Neuron (in vitro differentiated cells): ENCODE data around the gene RBMS3.
A peak's percentile ranks its signal among the peaks of the same experiment; 100 is the strongest.

ENCODE experiments used
- H2AFZ ChIP-seq: one replicate; pipeline ENCODE4 v1.6.1; 2013; ENCODE audit warnings: low read depth, mild to moderate bottlenecking, inconsistent platforms, low read length, moderate library complexity
- H3K27me3 ChIP-seq: one replicate; pipeline ENCODE4 v1.6.1; 2013; ENCODE audit warnings: low read length; ENCODE audit not compliant: insufficient read depth
- H3K36me3 ChIP-seq: one replicate; pipeline ENCODE4 v1.6.1; 2013; ENCODE audit warnings: low read length; ENCODE audit not compliant: insufficient read depth
- H3K4me1 ChIP-seq: one replicate; pipeline ENCODE4 v1.6.1; 2013; ENCODE audit warnings: low read length; ENCODE audit not compliant: insufficient read depth
- H3K4me3 ChIP-seq: 2 replicates; pipeline ENCODE4 v1.5.1; 2013; ENCODE audit warnings: mild to moderate bottlenecking, low read length, moderate library complexity
- H3K9me3 ChIP-seq: one replicate; pipeline ENCODE4 v1.6.1; 2013; ENCODE audit warnings: low read length

The RBMS3 gene

DNA sequence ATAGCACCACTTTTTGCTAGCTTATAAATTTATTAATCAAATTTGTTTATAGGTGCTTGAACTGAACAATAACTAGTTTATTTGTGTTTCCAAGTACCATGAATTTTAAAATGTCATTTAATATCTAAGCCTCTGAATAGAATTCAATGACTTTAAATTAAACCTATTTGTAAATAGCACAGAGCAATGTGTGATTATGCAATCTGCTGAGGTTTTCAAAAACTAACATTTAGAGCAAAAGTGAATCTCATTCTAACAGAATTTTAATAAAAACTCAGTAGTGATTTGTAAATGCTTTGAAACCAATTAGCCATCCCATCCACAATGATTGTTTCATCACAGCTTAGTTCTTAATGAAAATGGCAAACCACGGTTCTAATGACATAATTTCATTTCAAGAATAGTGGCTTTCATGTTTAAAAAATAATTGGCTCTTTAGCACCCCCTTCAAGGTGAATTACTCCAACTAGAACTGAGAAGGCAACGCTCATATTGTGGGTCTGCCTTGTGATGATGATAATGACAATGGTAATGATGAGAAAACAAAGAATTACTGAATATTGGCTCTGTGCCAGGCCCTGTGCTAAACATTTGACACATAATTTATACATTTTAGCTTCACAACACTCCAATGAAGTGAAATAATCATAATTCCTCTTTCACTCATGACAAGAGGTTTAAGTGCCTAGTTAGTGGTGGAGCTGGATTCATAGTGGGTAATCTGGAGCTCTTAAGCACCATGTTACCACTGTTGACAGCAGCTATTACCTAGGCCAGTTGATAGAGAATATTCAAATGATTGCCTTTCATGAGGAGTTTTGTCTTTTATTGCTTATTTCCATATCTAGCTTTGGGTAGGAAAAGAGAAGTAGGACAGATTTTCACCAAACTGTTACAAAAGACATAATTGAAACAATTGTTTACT lies 145.7 kb downstream of the RBMS3 start:
- Histone ChIP-seq H3K9me3 (no peaks in the 10 kb centered on the region), H3K4me1 (peaks cover 15% of the 10 kb centered on the region)

DNA sequence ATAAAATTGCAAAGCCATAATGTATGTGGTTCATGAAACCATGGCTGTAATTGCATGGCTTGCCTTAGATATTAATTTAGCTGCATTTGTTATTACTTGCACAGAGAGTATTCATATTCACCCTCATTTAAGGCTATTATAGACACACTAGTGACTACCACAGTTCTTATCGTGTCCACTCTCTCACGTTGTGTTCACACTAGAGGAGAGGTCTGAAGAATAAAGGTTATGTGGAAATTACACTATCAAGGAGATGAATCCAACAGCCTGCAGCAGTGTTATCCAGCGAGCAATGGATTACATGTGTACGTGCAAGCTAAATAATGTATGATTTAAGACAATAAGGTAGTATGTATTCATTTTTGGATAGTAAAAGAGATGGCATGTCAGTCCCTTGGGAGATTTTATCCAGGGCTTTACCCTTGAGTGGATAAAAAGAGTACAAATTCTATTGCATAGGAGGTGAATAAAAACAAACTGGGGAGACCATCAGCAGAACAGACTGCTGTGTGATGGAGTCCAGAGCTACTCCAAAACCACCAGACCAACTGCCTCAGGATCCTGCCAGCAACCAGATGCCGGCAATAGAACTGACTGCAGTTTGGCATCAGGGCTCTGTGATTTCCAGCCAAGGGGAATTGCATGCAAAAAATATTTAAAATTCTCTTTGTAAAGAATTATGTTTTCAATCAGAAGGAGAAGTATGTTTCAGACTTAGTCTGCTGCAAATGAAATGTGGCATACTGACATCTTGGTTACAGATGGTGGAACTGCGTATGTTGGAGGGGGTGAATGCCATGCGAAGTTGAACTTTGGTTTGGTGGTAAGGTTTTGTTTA lies 146.6 kb downstream of the RBMS3 start:
- Histone ChIP-seq H3K4me3 (no peak overlapping the region), H3K36me3 (no peaks in the 10 kb centered on the region), H3K27me3 (no peaks in the 10 kb centered on the region), H3K4me1 (peaks cover 15% of the 10 kb centered on the region), H3K9me3 (no peaks in the 10 kb centered on the region), H2AFZ (no peak overlapping the region)

More for the DNA sequence above, 145.7 kb downstream of the RBMS3 start:
- no peaks in the 10 kb centered on the region for H3K36me3 ChIP-seq
- H3K27me3 ChIP-seq = no peaks in the 10 kb centered on the region
- H2AFZ ChIP-seq = no peak overlapping the region
- no peak overlapping the region for H3K4me3 ChIP-seq

DNA sequence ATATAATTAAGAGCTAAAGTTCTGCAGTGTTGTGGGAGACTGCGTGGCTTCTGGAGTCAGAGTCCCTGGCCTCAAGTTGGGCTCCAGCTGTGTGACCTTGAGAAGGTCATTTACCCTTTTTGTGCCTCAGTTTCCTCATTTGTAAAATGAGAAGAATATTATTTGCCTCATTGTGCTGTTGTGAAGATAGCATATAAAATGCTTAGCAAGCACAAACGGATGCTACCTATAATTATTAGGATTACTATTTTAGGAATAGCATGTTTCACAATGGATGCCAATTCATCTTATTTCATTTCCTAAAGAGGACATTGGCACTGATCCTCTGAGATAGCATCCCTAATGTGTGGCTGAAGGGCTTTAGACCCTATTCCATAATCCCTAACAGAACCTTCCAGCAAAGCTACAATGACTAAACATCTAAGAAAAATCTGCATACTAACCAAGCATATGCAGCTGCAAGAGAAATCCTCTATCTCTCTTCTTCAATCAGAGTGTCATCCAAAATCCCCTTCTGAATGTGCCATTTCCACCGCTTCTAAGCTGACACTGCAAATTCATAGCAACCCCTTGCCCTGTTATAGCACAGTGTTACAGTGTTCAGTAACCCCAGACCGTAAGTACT lies 148.3 kb downstream of the RBMS3 start:
- H2AFZ ChIP-seq = no peak overlapping the region
- no peaks in the 10 kb centered on the region for H3K27me3 ChIP-seq
- H3K4me1 ChIP-seq = peaks cover 15% of the 10 kb centered on the region
- H3K9me3 ChIP-seq = no peaks in the 10 kb centered on the region
- H3K4me3 ChIP-seq = no peak overlapping the region
- H3K36me3 ChIP-seq = no peaks in the 10 kb centered on the region

DNA sequence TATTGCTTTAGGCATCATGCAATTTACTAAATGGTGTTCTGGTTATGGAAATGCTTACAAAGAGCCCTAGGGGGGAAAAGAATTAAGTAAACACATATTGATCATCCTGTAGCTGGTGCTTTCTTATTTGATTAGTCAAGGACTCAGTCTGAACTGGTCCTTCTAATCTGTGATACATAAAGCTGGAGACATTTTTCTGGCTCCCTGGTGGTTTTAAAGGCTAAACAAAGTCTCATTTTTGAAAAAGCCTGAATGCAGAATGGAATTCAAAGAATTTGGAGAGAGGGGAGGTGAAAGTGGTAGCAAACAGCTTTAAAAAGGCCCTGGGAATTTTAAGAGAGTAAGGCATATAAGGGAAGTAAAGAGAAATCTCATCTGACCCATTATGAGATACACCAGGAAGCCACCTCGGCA lies 149.7 kb downstream of the RBMS3 start:
- Histone ChIP-seq H3K4me1 (peaks cover 15% of the 10 kb centered on the region), H3K4me3 (no peak overlapping the region), H2AFZ (peak overlapping the region; percentile 33), H3K36me3 (no peaks in the 10 kb centered on the region), H3K27me3 (no peaks in the 10 kb centered on the region), H3K9me3 (no peaks in the 10 kb centered on the region)

DNA sequence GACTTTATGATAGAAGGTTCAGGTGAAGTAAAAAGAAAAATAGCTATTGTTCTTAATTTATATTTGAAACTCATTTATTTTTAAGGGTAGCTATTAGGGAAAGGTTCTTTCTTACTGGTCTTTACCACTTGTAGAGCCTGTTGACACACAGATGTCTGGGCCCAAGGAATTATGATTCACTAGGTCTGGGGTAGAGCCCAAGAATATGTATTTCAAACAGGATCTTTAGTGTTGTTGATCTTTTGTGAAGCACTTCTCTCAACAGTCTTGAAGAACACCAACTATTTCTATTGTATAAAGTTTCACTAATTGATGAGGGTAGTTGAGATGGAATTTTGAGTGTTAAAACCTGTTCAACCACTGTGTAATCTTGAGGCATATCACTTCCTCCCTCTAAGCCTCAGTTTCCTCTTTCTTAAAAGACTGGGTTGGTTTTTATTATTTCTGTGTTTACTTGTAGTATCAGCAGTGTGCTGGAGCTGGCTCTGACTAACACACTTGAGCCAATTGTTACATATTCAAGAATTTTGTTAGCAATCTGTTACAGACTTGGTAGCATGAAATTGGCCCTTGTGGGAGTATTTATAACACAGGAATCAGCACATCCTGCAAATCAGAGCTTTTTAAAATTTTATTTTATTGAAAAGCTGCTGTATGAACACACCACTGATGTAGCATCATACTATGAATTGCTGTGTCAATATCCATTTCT lies 155.9 kb downstream of the RBMS3 start:
- no peak overlapping the region for H2AFZ ChIP-seq
- H3K4me1 ChIP-seq = peaks cover 3% of the 10 kb centered on the region
- no peaks in the 10 kb centered on the region for H3K27me3 ChIP-seq
- no peaks in the 10 kb centered on the region for H3K36me3 ChIP-seq
- H3K4me3 ChIP-seq = no peak overlapping the region
- no peaks in the 10 kb centered on the region for H3K9me3 ChIP-seq

DNA sequence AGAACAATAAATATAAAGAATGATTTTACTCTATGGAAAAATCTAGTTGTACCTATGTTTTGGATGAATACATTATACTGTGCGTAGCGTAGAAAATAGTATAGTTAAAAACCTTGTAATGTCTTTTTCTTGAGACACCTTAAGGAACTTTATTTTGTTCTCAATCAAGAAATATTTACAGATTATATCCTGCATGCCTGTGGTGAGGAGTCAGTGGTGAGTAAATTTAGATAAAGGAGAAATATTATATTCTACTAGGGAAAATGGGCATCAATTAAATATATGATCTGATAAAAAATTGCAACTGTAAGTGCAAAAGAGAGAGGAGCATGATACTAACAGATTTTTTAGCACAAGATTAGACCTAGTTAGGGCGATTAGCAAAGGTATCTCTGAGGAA lies 157.7 kb downstream of the RBMS3 start:
- no peaks in the 10 kb centered on the region for H3K27me3 ChIP-seq
- no peaks in the 10 kb centered on the region for H3K36me3 ChIP-seq
- H3K9me3 ChIP-seq = no peaks in the 10 kb centered on the region
- no peak overlapping the region for H3K4me3 ChIP-seq
- H2AFZ ChIP-seq = no peak overlapping the region
- H3K4me1 ChIP-seq = peaks cover 3% of the 10 kb centered on the region

DNA sequence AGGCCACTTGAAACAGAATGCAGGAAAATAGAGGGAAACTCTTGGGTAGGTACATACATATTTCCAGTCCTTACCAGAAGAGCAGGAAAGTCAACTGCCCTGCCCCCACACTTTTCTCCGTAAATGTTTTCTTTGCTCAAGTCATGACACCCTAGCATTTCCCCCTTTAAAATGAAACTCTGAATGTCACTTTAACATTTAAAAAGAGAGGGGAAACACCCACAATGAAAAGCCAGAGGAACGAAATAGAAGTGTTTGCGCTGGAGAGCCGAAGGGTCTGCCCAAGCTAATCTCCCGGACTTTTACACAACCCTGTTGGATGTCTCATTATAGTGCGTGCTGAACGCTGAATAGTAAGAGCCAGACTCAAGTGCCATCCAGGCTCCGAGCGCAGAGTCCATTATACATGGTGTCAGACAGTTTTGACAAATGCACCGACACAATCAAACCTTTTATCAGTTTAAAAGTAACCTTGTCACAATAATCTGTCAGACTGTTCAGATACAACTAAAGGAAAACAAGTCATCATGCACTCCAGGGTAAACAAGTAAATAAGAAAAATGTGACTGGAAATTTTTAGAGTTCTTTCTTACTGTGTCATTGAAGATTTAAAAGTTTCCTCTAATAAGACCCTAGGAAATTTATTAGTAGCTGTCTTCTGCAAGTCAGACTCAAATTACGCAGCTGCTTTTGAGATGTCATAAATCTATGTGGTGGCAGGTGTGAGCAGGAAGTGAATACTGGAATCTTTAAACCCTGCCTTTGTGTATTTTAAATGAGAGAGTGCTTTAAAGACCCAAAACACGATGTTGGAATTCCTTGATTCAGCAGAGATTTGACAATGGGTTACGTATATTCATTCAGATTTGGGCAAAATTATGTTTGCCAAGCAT lies 159.8 kb downstream of the RBMS3 start:
- Histone ChIP-seq H2AFZ (peak overlapping the region; percentile 63), H3K4me3 (peak overlapping the region; percentile 45), H3K4me1 (peaks cover 3% of the 10 kb centered on the region), H3K36me3 (no peaks in the 10 kb centered on the region), H3K9me3 (no peaks in the 10 kb centered on the region), H3K27me3 (no peaks in the 10 kb centered on the region)

DNA sequence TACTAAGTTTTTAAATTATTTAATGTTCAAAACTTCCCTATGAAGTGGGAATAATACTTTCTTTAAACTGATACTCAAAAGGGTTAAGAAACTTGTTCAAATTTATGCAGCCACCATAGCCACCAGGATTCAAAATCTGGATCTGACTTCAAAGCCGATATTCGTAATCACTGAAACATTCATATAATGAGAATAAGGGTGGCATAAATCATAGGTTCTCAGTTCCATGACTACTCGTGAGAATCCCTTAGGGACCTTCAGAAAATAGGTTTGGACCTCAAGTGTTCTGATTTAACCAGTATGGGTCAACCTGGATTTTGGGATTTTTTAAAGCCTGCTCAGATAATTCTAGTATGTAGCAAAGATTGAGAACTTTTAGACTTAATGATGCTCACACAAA lies 160.6 kb downstream of the RBMS3 start:
- no peaks in the 10 kb centered on the region for H3K9me3 ChIP-seq
- no peak overlapping the region for H3K4me3 ChIP-seq
- H3K4me1 ChIP-seq = peaks cover 3% of the 10 kb centered on the region
- H3K36me3 ChIP-seq = no peaks in the 10 kb centered on the region
- H2AFZ ChIP-seq = no peak overlapping the region
- no peaks in the 10 kb centered on the region for H3K27me3 ChIP-seq

DNA sequence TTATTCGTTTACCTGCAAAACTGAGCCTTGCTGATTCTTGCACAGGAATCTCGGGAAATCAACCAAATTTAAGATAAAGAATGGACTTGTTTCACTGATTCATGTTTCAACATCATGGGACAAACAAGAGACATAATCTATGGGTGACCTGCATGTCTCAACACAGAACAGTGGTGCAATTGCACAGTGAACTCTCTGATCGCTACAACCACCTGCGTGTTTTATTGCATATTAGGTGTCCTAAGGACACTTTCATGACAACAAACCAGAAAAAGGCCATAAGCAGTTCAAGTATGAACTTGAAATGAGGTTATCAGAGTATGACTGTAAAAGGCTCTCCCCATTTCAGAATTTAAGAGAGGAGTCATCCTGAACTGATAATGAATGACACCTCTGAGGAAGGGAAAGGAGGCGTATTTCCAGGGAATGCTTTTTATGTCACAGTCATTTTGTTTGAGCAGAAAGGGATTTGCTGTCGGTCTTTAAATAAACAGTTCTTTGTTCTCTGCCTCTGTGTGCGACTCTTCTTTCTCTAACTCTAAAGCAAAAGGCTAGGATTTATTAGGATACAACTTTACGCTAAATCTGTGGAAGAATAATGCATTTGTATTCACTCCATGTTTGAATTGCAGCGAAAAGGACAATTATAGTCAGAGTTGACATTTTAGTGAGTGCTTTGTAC lies 167.2 kb downstream of the RBMS3 start:
- peaks cover 2% of the 10 kb centered on the region for H3K4me1 ChIP-seq
- no peaks in the 10 kb centered on the region for H3K9me3 ChIP-seq
- H3K4me3 ChIP-seq = no peak overlapping the region
- peak overlapping the region; percentile 37 for H2AFZ ChIP-seq
- H3K27me3 ChIP-seq = no peaks in the 10 kb centered on the region
- H3K36me3 ChIP-seq = no peaks in the 10 kb centered on the region

DNA sequence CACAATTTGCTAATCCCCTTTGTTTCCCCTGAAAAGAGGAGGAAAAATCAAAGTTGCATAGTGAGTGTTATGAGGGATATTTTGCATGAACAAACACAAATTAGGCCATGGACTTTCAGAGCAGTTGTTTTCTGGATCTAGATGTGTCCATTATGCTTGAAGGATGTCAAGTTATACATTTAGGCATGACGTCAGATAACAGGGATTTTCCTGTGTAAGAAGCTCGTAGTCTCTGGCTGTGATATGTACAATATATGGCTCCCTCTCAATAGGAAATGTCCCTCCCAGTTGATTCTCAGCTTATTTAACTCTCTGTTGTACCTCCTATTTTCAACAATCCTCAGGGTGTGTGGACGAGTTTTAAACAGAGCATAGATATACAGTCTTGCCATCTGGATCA lies 171.0 kb downstream of the RBMS3 start:
- H3K36me3 ChIP-seq = no peaks in the 10 kb centered on the region
- no peak overlapping the region for H3K4me3 ChIP-seq
- peaks cover 2% of the 10 kb centered on the region for H3K4me1 ChIP-seq

DNA sequence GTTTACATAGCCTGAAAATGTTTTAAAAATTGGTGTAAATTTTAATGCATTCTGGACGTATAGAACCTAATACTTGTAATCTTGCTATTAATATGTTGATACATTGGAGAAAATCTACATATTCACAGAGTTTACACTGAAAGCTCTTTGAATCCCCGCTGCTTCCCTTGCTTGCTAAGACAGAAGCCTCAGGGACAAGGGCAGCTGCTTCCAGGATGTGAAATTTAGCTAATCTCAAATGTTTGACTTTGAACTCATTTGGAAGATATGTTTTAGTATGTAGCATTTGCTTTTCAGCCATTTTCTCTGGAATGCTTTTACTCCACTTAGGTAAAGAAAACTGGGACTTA lies 172.0 kb downstream of the RBMS3 start:
- H3K27me3 ChIP-seq = no peaks in the 10 kb centered on the region
- H3K4me1 ChIP-seq = peaks cover 2% of the 10 kb centered on the region
- no peak overlapping the region for H3K4me3 ChIP-seq

More for the DNA sequence above, 171.0 kb downstream of the RBMS3 start:
- Histone ChIP-seq H3K9me3 (no peaks in the 10 kb centered on the region), H3K27me3 (no peaks in the 10 kb centered on the region), H2AFZ (no peak overlapping the region)

More for the DNA sequence above, 172.0 kb downstream of the RBMS3 start:
- no peaks in the 10 kb centered on the region for H3K9me3 ChIP-seq
- H2AFZ ChIP-seq = no peak overlapping the region
- no peaks in the 10 kb centered on the region for H3K36me3 ChIP-seq
